HG03064 (cell line): ENCODE data around the gene TMEM19.
A peak's percentile ranks its signal among the peaks of the same experiment; 100 is the strongest.
"Not testable (repeated sequence)": the region's sequence is repeated elsewhere in the genome, so short reads cannot be mapped to it uniquely, and the experiment has no call there.

Experiments used
- ATAC-seq: cut with Tn5 transposase; IDR thresholded peaks from one replicate; pipeline ENCODE4 v1.9.1; 2021; ENCODE audit warnings: low read depth; ENCODE audit not compliant: unreplicated experiment

TMEM19 gene

GRCh38 chr12:71664411-71665089, 21.3 kb upstream of the TMEM19 start:
- ATAC-seq = peak; percentile 4

GRCh38 chr12:71665090-71665463, 20.8 kb upstream of the TMEM19 start:
- no peak for ATAC-seq

GRCh38 chr12:71666259-71666658, 19.6 kb upstream of the TMEM19 start:
- no peak for ATAC-seq

- no peak for ATAC-seq
Observed at GRCh38 chr12:71671311-71671710, 14.6 kb upstream of the TMEM19 start.

- ATAC-seq = no peak
Observed at GRCh38 chr12:71671816-71672215, 14.1 kb upstream of the TMEM19 start.

- no peak for ATAC-seq
Observed at GRCh38 chr12:71682466-71682865, 3.4 kb upstream of the TMEM19 start.

GRCh38 chr12:71683633-71684032, 2.2 kb upstream of the TMEM19 start:
- no peak for ATAC-seq

GRCh38 chr12:71684081-71684480, 1.8 kb upstream of the TMEM19 start:
- ATAC-seq = no peak

- no peak for ATAC-seq
Observed at GRCh38 chr12:71685312-71685906, 473 bp upstream of the TMEM19 start.

- no peak for ATAC-seq
Observed at GRCh38 chr12:71686658-71687025, 760 bp downstream of the TMEM19 start.

- ATAC-seq = not testable (repeated sequence)
Observed at GRCh38 chr12:71687172-71687571, 1.3 kb downstream of the TMEM19 start.

- no peak for ATAC-seq
Observed at GRCh38 chr12:71688961-71689570, 3.2 kb downstream of the TMEM19 start.

- no peak for ATAC-seq
Observed at GRCh38 chr12:71691504-71692129, 5.7 kb downstream of the TMEM19 start.

- no peak for ATAC-seq
Observed at GRCh38 chr12:71693126-71693525, 7.2 kb downstream of the TMEM19 start.

GRCh38 chr12:71693651-71694050, 7.8 kb downstream of the TMEM19 start:
- ATAC-seq = peak; percentile 5

GRCh38 chr12:71694099-71694820, 8.4 kb downstream of the TMEM19 start:
- ATAC-seq = peak; percentile 84

GRCh38 chr12:71695782-71696181, 9.9 kb downstream of the TMEM19 start:
- no peak for ATAC-seq

GRCh38 chr12:71702181-71702580, 16.3 kb downstream of the TMEM19 start:
- not testable (repeated sequence) for ATAC-seq

GRCh38 chr12:71702590-71702989, 16.7 kb downstream of the TMEM19 start:
- no peak for ATAC-seq

GRCh38 chr12:71703206-71703605, 17.3 kb downstream of the TMEM19 start:
- ATAC-seq = no peak

GRCh38 chr12:71704920-71705319, 19.0 kb downstream of the TMEM19 start:
- ATAC-seq = no peak
